Stimulated activated CD4-positive, alpha-beta T cell treated with anti-CD3 and anti-CD28 coated beads, Interleukin-15, amount 100 ng/mL, for 1 hour (primary cell): ENCODE measurements around the gene LIX1.
"Not testable (repeated sequence)": the region's sequence is repeated elsewhere in the genome, so short reads cannot be mapped to it uniquely, and the experiment has no call there.

Experiments used
- DNase-seq, 2 donors: peaks; one replicate each; pipeline ENCODE4 v3.0.0-alpha.2; 2020; ENCODE audit warnings: low read depth in 1 of 2, low spot score in 1 of 2

The LIX1 gene

GRCh38 chr5:97142521-97143254, at the start of gene LIX1:
Gene LIX1, minus strand, starts transcription at chr5:97142611. Its CDS starts 35 bp downstream, at chr5:97142576.
- no peak for DNase-seq

- no peak for DNase-seq
Measured at GRCh38 chr5:97191893-97192292, 49.5 kb upstream of the LIX1 start.

GRCh38 chr5:97189523-97189922, 47.1 kb upstream of the LIX1 start:
- DNase-seq = not testable (repeated sequence)

GRCh38 chr5:97183930-97184213, 41.5 kb upstream of the LIX1 start:
- no peak for DNase-seq

GRCh38 chr5:97183100-97183929, 40.9 kb upstream of the LIX1 start, which contains the start of gene RIOK2:
Gene RIOK2, minus strand, starts transcription at chr5:97183247. Its CDS starts 56 bp downstream, at chr5:97183191.
- peak; percentile 81 to 88 for DNase-seq

GRCh38 chr5:97182571-97183099, 40.2 kb upstream of the LIX1 start:
- no peak for DNase-seq

- no peak for DNase-seq
Measured at GRCh38 chr5:97181856-97182545, 39.6 kb upstream of the LIX1 start.

GRCh38 chr5:97179457-97179856, 37.0 kb upstream of the LIX1 start:
- not testable (repeated sequence) for DNase-seq

- DNase-seq = no peak
Measured at GRCh38 chr5:97172227-97172626, 29.8 kb upstream of the LIX1 start.

- DNase-seq = no peak
Measured at GRCh38 chr5:97171703-97172102, 29.3 kb upstream of the LIX1 start.

- no peak for DNase-seq
Measured at GRCh38 chr5:97167435-97167834, 25.0 kb upstream of the LIX1 start.

- no peak for DNase-seq
Measured at GRCh38 chr5:97165726-97166125, 23.3 kb upstream of the LIX1 start.

GRCh38 chr5:97164846-97165245, 22.4 kb upstream of the LIX1 start:
- no peak for DNase-seq

GRCh38 chr5:97163790-97164285, 21.4 kb upstream of the LIX1 start:
- no peak for DNase-seq

GRCh38 chr5:97163360-97163764, 21.0 kb upstream of the LIX1 start:
- no peak for DNase-seq

- no peak for DNase-seq
Measured at GRCh38 chr5:97162045-97162444, 19.6 kb upstream of the LIX1 start.

- DNase-seq = no peak
Measured at GRCh38 chr5:97157689-97158088, 15.3 kb upstream of the LIX1 start.

GRCh38 chr5:97151370-97151769, 9.0 kb upstream of the LIX1 start:
- DNase-seq = no peak

GRCh38 chr5:97150401-97150800, 8.0 kb upstream of the LIX1 start:
- DNase-seq = no peak

GRCh38 chr5:97149709-97150108, 7.3 kb upstream of the LIX1 start:
- DNase-seq = no peak

GRCh38 chr5:97148288-97148687, 5.9 kb upstream of the LIX1 start:
- no peak for DNase-seq
